HCT116 (cell line): ENCODE data around the gene SEMA3E. TPM values are rescaled to one million over a fixed set of nuclear protein-coding genes. Genes with fewer than 3 reads are reported as not detected.

Experiments
- ATAC-seq: fragments of 200-7000 bp; cut with Tn5 transposase; 2 replicates; pipeline ENCODE4 v1.9.1; 2020; ENCODE audit warnings: mild to moderate bottlenecking, moderate library complexity
- BruUV-seq: library from RNA; stranded (reverse); fragments of 400-500 nt; replicated peaks from 2 replicates; lab custom pipeline; 2021; lab: Mats Ljungman, UMichigan
- CTCF ChIA-PET: fragments of 300-600 bp; sonication (Branson Sonifier 250); formaldehyde crosslinking; loops from one replicate; lab custom pipeline; 2021; ENCODE audit warnings: antibody characterized with exemption; lab: Charles Lee
- POLR2A ChIA-PET: fragments of 300-600, 350-600 bp; sonication (Branson Sonifier 250); formaldehyde crosslinking; loops from one replicate; lab custom pipeline; 2021; ENCODE audit warnings: antibody characterized with exemption; lab: Charles Lee
- RAD21 ChIA-PET, 2 experiments: fragments of 300-600 bp; sonication (Branson Sonifier 250); formaldehyde crosslinking; loops; one replicate each; lab custom pipeline; 2023; ENCODE audit warnings: low total read pairs in 2 of 2; ENCODE audit not compliant: uncharacterized antibody in 2 of 2, unreplicated experiment in 2 of 2, low non-redundant PET in 1 of 2; lab: Charles Lee
- DNase-seq: peaks from one replicate; pipeline ENCODE4 v3.0.0-alpha.2; 2010; ENCODE audit warnings: low read depth, low spot score
- H2AFZ ChIP-seq: fragments of 200-600 bp; shearing (Covaris generic), sonication (generic); 2 replicates; pipeline ENCODE4 v1.6.1; 2017; ENCODE audit warnings: low read depth, mixed run types, mixed read lengths, antibody characterized with exemption, low read length; ENCODE audit not compliant: poor library complexity, severe bottlenecking
- H3K27ac ChIP-seq: 2 replicates; pipeline ENCODE4 v1.5.1; 2012; ENCODE audit warnings: low read depth, low read length
- H3K27me3 ChIP-seq: fragments of 200-600 bp; sonication (generic); 2 replicates; pipeline ENCODE4 v1.6.1; 2016; ENCODE audit warnings: mixed run types, low read length, mixed read lengths; ENCODE audit not compliant: insufficient read depth
- H3K36me3 ChIP-seq, 2 experiments: fragments of 200-500 bp in 1 of 2; fragments of 200-600 bp in 1 of 2; sonication (Bioruptor generic) in 1 of 2; sonication (generic) in 1 of 2; 2 replicates each; pipeline versions ENCODE4 v1.5.1 to v1.6.1; 2014 to 2016; ENCODE audit warnings: low read length in 2 of 2, inconsistent platforms in 1 of 2, mixed read lengths in 1 of 2, mixed run types in 1 of 2; ENCODE audit not compliant: insufficient read depth in 2 of 2, control insufficient read depth in 1 of 2
- H3K4me1 ChIP-seq, 2 experiments: fragments of 200-600 bp in 1 of 2; sonication (generic) in 1 of 2; 2 replicates each; pipeline versions ENCODE4 v1.5.1 to v1.6.1; 2012 to 2017; ENCODE audit warnings: low read length in 2 of 2, inconsistent platforms in 1 of 2, mild to moderate bottlenecking in 1 of 2, mixed read lengths in 1 of 2, mixed run types in 1 of 2, moderate library complexity in 1 of 2; ENCODE audit not compliant: insufficient read depth in 2 of 2, control insufficient read depth in 1 of 2
- H3K4me2 ChIP-seq: fragments of 200-600 bp; sonication (generic); 2 replicates; pipeline ENCODE4 v1.6.1; 2017; ENCODE audit warnings: mixed run types, low read length, mixed read lengths
- H3K4me3 ChIP-seq, 2 experiments: fragments of 200-600 bp in 1 of 2; sonication (generic) in 1 of 2; replicated peaks in 1 of 2; 2 replicates each; pipeline ENCODE4 v1.5.1; 2011 to 2016; ENCODE audit warnings: low read length in 2 of 2, control low read depth in 1 of 2, low read depth in 1 of 2, mild to moderate bottlenecking in 1 of 2, mixed read lengths in 1 of 2, mixed run types in 1 of 2
- H3K79me2 ChIP-seq: fragments of 200-600 bp; sonication (generic); 2 replicates; pipeline ENCODE4 v1.6.1; 2017; ENCODE audit warnings: mild to moderate bottlenecking, mixed run types, low read length, moderate library complexity, mixed read lengths; ENCODE audit not compliant: insufficient read depth
- H3K9ac ChIP-seq: fragments of 200-600 bp; sonication (generic); 2 replicates; pipeline ENCODE4 v1.6.1; 2016; ENCODE audit warnings: low read length, mixed read lengths
- H3K9me2 ChIP-seq: fragments of 200-600 bp; sonication (generic), shearing (Covaris generic); 2 replicates; pipeline ENCODE4 v1.6.1; 2017; ENCODE audit warnings: mixed run types, mild to moderate bottlenecking, moderate library complexity; ENCODE audit not compliant: insufficient read depth
- H3K9me3 ChIP-seq, 2 experiments: fragments of 200-500 bp in 1 of 2; fragments of 200-600 bp in 1 of 2; sonication (Bioruptor generic) in 1 of 2; sonication (generic) in 1 of 2; 2 replicates each; pipeline ENCODE4 v1.6.1; 2014 to 2017; ENCODE audit warnings: low read length in 2 of 2, mixed read lengths in 2 of 2, inconsistent platforms in 1 of 2, low read depth in 1 of 2, mild to moderate bottlenecking in 1 of 2, mixed run types in 1 of 2, moderate library complexity in 1 of 2; ENCODE audit not compliant: control insufficient read depth in 1 of 2, insufficient read depth in 1 of 2
- H4K20me1 ChIP-seq: fragments of 200-600 bp; sonication (generic), shearing (Covaris generic); 2 replicates; pipeline ENCODE4 v1.6.1; 2017; ENCODE audit warnings: mixed run types, mild to moderate bottlenecking, moderate library complexity; ENCODE audit not compliant: insufficient read depth
- CBX3 ChIP-seq: IDR thresholded peaks from 2 replicates; pipeline ENCODE4 v1.6.1; 2012; ENCODE audit warnings: low read depth
- CEBPB ChIP-seq: IDR thresholded peaks from 2 replicates; pipeline ENCODE4 v1.6.1; 2012; ENCODE audit warnings: low read depth
- EGR1 ChIP-seq: IDR thresholded peaks from 2 replicates; pipeline ENCODE4 v1.6.1; 2012; ENCODE audit warnings: low read depth
- ELF1 ChIP-seq: IDR thresholded peaks from 2 replicates; pipeline ENCODE4 v1.6.1; 2012; ENCODE audit warnings: low read depth, borderline replicate concordance
- EZH2 ChIP-seq: fragments of 200-600 bp; sonication (generic); IDR thresholded peaks from 2 replicates; pipeline ENCODE4 v1.6.1; 2017; ENCODE audit warnings: antibody characterized with exemption, mixed run types
- EZH2phosphoT487 ChIP-seq: fragments of 200-600 bp; IDR thresholded peaks from 2 replicates; pipeline ENCODE4 v1.6.1; 2018; ENCODE audit warnings: antibody characterized with exemption, borderline replicate concordance
- FOSL1 ChIP-seq: IDR thresholded peaks from 2 replicates; pipeline ENCODE4 v1.6.1; 2012; ENCODE audit warnings: low read depth
- JUND ChIP-seq: IDR thresholded peaks from 2 replicates; pipeline ENCODE4 v1.6.1; 2012
- POLR2A ChIP-seq: IDR thresholded peaks from 2 replicates; pipeline ENCODE4 v1.7.0; 2011; ENCODE audit warnings: borderline replicate concordance; ENCODE audit not compliant: insufficient read depth, insufficient read length; ENCODE audit errors: extremely low read depth
- RAD21 ChIP-seq: IDR thresholded peaks from 2 replicates; pipeline ENCODE4 v1.6.1; 2012; ENCODE audit warnings: low read depth, mild to moderate bottlenecking
- SIN3A ChIP-seq: IDR thresholded peaks from 2 replicates; pipeline ENCODE4 v1.6.1; 2012; ENCODE audit warnings: low read depth
- SP1 ChIP-seq: IDR thresholded peaks from 2 replicates; pipeline ENCODE4 v1.6.1; 2012; ENCODE audit warnings: low read depth
- SRF ChIP-seq: IDR thresholded peaks from 2 replicates; pipeline ENCODE4 v1.6.1; 2012; ENCODE audit warnings: low read depth
- TCF7L2 ChIP-seq: IDR thresholded peaks from 2 replicates; pipeline ENCODE4 v1.7.0; 2011; ENCODE audit warnings: borderline replicate concordance, inconsistent platforms; ENCODE audit not compliant: insufficient read depth, insufficient read length; ENCODE audit errors: extremely low read depth
- YY1 ChIP-seq: IDR thresholded peaks from 2 replicates; pipeline ENCODE4 v1.6.1; 2011; ENCODE audit warnings: low read length, low read depth, moderate library complexity, mild to moderate bottlenecking; ENCODE audit not compliant: insufficient replicate concordance; ENCODE audit errors: extremely low read depth
- ZNF274 ChIP-seq: fragments of 200-500 bp; sonication (Bioruptor generic); IDR thresholded peaks from 2 replicates; pipeline ENCODE4 v1.6.1; 2014; ENCODE audit warnings: mild to moderate bottlenecking, low read depth, low read length, inconsistent platforms
- intact Hi-C: fragments of 100-400 bp; cut with micrococcal nuclease; formaldehyde crosslinking; loops from 2 replicates; pipeline ENCODE4 v1.10.0; 2022
- total RNA-seq: library from RNA; stranded (reverse); gene quantifications from one replicate; pipeline ENCODE4 v1.2.1, GENCODE V29; 2021; ENCODE audit not compliant: unreplicated experiment
- TF ChIP-seq, protein P1 (sequence below): IDR thresholded peaks from 2 replicates; pipeline ENCODE4 v1.6.1; 2012; ENCODE audit warnings: low read depth
- TF ChIP-seq, protein P2 (sequence below): IDR thresholded peaks from 2 replicates; pipeline ENCODE4 v1.6.1; 2012
- TF ChIP-seq, protein P3 (sequence below): IDR thresholded peaks from 2 replicates; pipeline ENCODE4 v1.6.1; 2011; ENCODE audit warnings: mild to moderate bottlenecking, low read length, moderate library complexity; ENCODE audit not compliant: insufficient replicate concordance; ENCODE audit errors: extremely low read depth
- TF ChIP-seq, protein P4 (sequence below), 3 experiments: fragments of 200-600 bp in 1 of 3; sonication (generic) in 1 of 3; IDR thresholded peaks in 2 of 3; conservative IDR thresholded peaks in 1 of 3; 2 replicates each; pipeline ENCODE4 v1.5.1; 2012 to 2017; ENCODE audit warnings: low read depth in 2 of 3, low read length in 2 of 3, antibody characterized with exemption in 1 of 3, borderline replicate concordance in 1 of 3, control low read depth in 1 of 3, mild to moderate bottlenecking in 1 of 3, mixed read lengths in 1 of 3, mixed run types in 1 of 3, moderate library complexity in 1 of 3; ENCODE audit not compliant: insufficient read depth in 1 of 3

SEMA3E gene
- total RNA-seq, 1 experiment from 2014 or later, result 1.6 TPM

DNA sequence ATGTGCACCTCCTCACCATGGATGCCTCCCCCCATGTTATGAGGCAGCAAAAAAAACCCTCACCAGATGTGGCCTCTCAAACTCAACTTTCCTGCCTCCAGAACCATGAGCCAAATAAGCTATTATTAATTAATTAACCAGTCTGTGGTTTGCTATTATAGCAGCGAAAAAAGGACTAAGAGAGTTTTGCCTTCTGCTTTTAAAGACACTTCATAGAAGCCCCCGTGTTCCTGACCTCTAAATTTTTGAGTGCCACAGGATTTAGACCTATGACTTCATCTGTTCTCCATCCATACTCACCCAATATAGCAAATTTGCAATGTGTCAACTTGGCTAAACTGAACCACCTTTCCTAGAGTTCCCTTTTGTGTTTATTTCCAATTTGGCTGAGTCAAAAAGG lies 9.2 kb upstream of the SEMA3E start:
- no peaks in the 10 kb centered on the region for H3K9me3 ChIP-seq
- H4K20me1 ChIP-seq, result no peaks in the 10 kb centered on the region
- H3K9me2 ChIP-seq, result no peaks in the 10 kb centered on the region
- POLR2A ChIA-PET, result no interaction called here
- RAD21 ChIA-PET, result no interaction called here
- H3K27ac ChIP-seq, result no peak overlapping the region
- H3K4me1 ChIP-seq, result no peaks in the 10 kb centered on the region
- H3K27me3 ChIP-seq, result no peaks in the 10 kb centered on the region
- no peaks in the 10 kb centered on the region for H3K79me2 ChIP-seq
- H3K4me2 ChIP-seq, result no peak overlapping the region
- H3K36me3 ChIP-seq, result no peaks in the 10 kb centered on the region
- H3K9ac ChIP-seq, result no peak overlapping the region
- BruUV-seq, result no TSS peak
- CTCF ChIA-PET, result no interaction called here
- no peak overlapping the region for H2AFZ ChIP-seq
- intact Hi-C loops, result loop anchor here (10.0 kb wide), 1 partner anchor 913 kb away; no protein-coding TSS in a partner anchor
- ATAC-seq (no peak), DNase-seq (no peak)
- TF ChIP-seq EGR1 (no peak), EZH2 (no peak), JUND (no peak), SP1 (no peak), TCF7L2 (no peak), ELF1 (no peak), CBX3 (no peak), SRF (no peak), ZNF274 (no peak), CEBPB (no peak), POLR2A (no peak), YY1 (no peak), RAD21 (no peak), SIN3A (no peak), FOSL1 (no peak), EZH2phosphoT487 (no peak)
- TF ChIP-seq, protein P1, sequence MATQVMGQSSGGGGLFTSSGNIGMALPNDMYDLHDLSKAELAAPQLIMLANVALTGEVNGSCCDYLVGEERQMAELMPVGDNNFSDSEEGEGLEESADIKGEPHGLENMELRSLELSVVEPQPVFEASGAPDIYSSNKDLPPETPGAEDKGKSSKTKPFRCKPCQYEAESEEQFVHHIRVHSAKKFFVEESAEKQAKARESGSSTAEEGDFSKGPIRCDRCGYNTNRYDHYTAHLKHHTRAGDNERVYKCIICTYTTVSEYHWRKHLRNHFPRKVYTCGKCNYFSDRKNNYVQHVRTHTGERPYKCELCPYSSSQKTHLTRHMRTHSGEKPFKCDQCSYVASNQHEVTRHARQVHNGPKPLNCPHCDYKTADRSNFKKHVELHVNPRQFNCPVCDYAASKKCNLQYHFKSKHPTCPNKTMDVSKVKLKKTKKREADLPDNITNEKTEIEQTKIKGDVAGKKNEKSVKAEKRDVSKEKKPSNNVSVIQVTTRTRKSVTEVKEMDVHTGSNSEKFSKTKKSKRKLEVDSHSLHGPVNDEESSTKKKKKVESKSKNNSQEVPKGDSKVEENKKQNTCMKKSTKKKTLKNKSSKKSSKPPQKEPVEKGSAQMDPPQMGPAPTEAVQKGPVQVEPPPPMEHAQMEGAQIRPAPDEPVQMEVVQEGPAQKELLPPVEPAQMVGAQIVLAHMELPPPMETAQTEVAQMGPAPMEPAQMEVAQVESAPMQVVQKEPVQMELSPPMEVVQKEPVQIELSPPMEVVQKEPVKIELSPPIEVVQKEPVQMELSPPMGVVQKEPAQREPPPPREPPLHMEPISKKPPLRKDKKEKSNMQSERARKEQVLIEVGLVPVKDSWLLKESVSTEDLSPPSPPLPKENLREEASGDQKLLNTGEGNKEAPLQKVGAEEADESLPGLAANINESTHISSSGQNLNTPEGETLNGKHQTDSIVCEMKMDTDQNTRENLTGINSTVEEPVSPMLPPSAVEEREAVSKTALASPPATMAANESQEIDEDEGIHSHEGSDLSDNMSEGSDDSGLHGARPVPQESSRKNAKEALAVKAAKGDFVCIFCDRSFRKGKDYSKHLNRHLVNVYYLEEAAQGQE, result no peak
- TF ChIP-seq, protein P2, sequence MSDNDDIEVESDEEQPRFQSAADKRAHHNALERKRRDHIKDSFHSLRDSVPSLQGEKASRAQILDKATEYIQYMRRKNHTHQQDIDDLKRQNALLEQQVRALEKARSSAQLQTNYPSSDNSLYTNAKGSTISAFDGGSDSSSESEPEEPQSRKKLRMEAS, result no peak
- TF ChIP-seq, protein P3, sequence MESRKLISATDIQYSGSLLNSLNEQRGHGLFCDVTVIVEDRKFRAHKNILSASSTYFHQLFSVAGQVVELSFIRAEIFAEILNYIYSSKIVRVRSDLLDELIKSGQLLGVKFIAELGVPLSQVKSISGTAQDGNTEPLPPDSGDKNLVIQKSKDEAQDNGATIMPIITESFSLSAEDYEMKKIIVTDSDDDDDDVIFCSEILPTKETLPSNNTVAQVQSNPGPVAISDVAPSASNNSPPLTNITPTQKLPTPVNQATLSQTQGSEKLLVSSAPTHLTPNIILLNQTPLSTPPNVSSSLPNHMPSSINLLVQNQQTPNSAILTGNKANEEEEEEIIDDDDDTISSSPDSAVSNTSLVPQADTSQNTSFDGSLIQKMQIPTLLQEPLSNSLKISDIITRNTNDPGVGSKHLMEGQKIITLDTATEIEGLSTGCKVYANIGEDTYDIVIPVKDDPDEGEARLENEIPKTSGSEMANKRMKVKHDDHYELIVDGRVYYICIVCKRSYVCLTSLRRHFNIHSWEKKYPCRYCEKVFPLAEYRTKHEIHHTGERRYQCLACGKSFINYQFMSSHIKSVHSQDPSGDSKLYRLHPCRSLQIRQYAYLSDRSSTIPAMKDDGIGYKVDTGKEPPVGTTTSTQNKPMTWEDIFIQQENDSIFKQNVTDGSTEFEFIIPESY, result no peak
- TF ChIP-seq, protein P4, sequence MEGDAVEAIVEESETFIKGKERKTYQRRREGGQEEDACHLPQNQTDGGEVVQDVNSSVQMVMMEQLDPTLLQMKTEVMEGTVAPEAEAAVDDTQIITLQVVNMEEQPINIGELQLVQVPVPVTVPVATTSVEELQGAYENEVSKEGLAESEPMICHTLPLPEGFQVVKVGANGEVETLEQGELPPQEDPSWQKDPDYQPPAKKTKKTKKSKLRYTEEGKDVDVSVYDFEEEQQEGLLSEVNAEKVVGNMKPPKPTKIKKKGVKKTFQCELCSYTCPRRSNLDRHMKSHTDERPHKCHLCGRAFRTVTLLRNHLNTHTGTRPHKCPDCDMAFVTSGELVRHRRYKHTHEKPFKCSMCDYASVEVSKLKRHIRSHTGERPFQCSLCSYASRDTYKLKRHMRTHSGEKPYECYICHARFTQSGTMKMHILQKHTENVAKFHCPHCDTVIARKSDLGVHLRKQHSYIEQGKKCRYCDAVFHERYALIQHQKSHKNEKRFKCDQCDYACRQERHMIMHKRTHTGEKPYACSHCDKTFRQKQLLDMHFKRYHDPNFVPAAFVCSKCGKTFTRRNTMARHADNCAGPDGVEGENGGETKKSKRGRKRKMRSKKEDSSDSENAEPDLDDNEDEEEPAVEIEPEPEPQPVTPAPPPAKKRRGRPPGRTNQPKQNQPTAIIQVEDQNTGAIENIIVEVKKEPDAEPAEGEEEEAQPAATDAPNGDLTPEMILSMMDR (IDR thresholded peaks at IDR 0.05 in 2 of 3, conservative IDR thresholded peaks at IDR 0.05 in 1 of 3; ENCODE audit: borderline replicate concordance in 1 of 3, insufficient read depth in 1 of 3, low read depth in 2 of 3, low read length in 2 of 3), result no peak
- no peak overlapping the region for H3K4me3 ChIP-seq
